ENCODE results near the gene EXT2.

EXT2 gene

DNA sequence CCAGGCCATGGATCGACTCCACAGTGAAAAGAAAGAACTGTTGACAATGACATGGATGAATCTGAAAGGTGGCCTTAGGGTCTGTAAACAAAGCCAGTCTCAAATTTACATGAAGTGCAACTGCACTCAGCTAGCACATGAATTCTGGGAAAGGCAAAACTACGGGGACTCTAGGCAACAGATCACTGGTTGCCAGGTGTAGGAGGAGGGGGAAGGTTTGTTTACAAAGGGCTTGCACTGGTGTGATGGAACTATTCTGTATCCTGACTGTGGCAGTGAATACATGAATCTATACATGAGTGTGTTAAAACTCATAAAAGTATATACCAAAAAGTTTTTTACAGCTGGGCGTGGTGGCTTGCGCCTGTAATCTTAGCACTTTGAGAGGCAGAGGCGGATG is 187.1 kb downstream of the EXT2 start:
- no peak for DNase-seq (ENCODE audit: extremely low read depth in 1 of 2, low read depth in 1 of 2)

GRCh38 chr11:44285756-44286155 is 190.3 kb downstream of the EXT2 start:
- DNase-seq (ENCODE audit: extremely low read depth in 1 of 2, low read depth in 1 of 2), result no peak

GRCh38 chr11:44286268-44286880 is 190.9 kb downstream of the EXT2 start:
- DNase-seq (ENCODE audit: extremely low read depth in 1 of 2, low read depth in 1 of 2), result peak in 1 of 2 donors; percentile 25

- no peak for DNase-seq (ENCODE audit: extremely low read depth in 1 of 2, low read depth in 1 of 2)
These were observed 191.4 kb downstream of the EXT2 start for GRCh38 chr11:44286911-44287310.

DNA sequence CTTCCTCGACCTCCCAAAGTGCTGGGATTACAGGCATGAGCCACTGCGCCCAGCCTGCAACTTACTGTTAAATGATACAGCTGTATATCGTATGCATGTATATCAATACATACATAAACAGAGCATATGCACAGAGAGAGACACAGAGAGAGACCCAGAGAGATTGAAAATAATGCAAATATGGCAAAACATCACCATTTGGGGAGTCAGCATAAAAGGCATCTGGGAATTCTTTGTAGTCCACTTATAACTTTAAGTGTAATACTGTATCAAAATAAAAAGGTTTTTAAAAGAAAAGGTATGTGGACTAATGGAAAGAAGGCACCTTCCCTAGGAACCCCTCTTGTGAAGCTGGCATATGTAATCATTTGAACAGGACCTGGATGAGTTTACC is 192.7 kb downstream of the EXT2 start:
- no peak for DNase-seq (ENCODE audit: extremely low read depth in 1 of 2, low read depth in 1 of 2)

- DNase-seq (ENCODE audit: extremely low read depth in 1 of 2, low read depth in 1 of 2), result no peak
These were observed 194.7 kb downstream of the EXT2 start for GRCh38 chr11:44290208-44290607.

All from stimulated activated CD8-positive, alpha-beta memory T cell treated with anti-CD3 and anti-CD28 coated beads, Interleukin-7, amount 100 ng/mL, for 48 hours (primary cell).